GM18873 (cell line): Measurements from ENCODE around the gene DAAM2.

Source experiments
- ATAC-seq: cut with Tn5 transposase; IDR thresholded peaks from one replicate; pipeline ENCODE4 v1.9.1; 2021; ENCODE audit warnings: mild to moderate bottlenecking, moderate library complexity, moderate number of reproducible peaks; ENCODE audit not compliant: unreplicated experiment, low FRiP score

DAAM2 gene

GRCh38 chr6:39815356-39815755 lies 23.2 kb downstream of the DAAM2 start:
- ATAC-seq: no peak

DNA sequence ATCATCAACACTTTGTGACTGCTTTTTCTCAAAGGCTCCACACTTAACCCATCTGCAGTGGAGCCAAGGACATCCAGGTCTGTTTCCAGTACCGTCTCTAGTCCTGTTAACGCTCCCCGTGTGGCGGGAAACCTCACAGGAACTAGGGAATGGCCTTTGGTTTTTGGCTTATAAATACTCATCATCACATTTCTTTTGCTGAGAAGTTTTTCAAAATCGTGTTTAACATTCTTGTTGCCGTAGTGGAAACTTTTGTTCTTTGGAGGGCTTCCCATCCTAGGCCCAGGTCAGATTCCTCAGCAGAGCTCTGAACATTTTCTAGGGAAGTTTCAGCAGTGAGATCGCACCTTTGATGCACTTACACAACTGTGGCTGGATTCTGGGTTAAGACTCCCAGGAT lies 24.6 kb downstream of the DAAM2 start:
- no peak for ATAC-seq

GRCh38 chr6:39818695-39819094 lies 26.5 kb downstream of the DAAM2 start:
- no peak for ATAC-seq

DNA sequence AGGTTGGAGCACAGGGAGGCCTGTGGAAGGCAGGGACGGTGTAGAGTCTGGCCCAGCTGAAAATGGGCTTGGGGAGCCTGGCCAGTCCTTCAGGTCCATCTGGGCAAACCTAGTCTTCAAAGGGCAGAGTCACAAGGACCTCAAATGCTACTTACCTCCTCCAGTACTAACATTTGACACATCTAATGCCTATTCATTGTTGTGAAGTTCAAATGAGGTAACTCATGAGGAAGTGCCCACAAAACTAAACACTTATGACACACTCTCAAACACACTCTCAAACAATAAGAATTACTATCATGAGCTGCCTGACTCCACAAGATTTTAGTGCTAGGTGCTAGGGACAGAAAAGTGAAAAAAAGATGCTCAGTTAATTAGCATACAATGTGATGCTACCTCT lies 27.1 kb downstream of the DAAM2 start:
- ATAC-seq: no peak

DNA sequence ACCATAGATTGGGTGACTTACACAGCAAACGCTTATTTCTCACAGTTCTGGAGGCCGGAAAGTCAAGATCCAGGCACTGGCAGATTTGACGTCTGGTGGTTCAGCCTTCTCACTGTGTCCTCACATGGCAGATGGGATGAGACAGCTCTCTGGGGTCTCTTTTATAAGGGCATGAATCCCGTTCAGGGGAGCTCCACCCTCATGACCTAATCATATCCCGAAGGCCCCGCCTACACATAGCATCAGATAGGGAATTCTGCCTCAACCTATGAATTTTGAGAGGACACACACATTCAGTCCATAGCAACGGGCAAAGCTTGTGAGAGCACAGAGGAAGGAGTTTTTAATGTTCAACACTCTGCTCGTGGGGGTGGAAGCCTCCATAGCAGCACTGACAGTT lies 27.5 kb downstream of the DAAM2 start:
- ATAC-seq: no peak

GRCh38 chr6:39820553-39820952 lies 28.4 kb downstream of the DAAM2 start:
- ATAC-seq: no peak

- no peak for ATAC-seq
Observed at GRCh38 chr6:39821046-39821740, 29.0 kb downstream of the DAAM2 start.

DNA sequence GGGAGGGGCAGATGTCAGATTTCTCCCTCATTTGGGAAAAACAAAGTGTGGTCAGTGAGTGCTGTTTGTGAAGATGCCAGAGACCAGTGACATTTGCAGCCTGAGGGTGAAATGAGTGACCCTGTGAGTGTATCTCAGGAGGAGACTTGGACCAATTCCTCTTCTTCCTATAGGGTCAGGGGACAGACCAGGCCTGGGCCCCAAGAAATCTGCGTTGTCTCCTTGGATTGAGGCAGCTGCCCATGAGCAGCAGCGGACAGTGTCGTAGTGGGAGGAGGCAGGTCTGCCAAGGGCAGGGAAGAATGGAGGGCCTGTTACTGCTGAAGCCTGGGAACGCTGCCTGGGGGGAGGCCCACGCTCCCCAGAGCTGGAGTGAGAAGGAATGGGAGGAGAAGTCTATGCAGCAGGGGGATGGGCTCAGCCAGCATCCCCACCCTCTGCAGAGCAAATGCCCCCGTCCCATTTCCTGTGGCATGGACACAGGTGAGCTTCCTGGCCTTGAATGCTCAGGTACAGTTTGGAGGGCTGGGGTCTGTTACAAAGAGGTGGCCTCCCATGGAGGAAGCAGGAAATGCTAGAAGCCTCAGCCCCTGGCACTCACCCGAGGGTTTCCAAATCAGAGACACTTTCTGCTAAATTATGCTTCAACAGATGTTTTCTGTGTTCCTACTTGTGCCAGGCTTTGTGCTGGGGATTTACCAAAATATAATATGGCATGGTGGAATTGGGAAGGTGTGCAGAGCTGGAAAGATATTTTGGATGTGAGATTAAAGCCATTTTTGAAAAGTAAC lies 29.8 kb downstream of the DAAM2 start:
- no peak for ATAC-seq

GRCh38 chr6:39822846-39823815 lies 31.0 kb downstream of the DAAM2 start:
- ATAC-seq: no peak

GRCh38 chr6:39824030-39824926 lies 32.1 kb downstream of the DAAM2 start:
- no peak for ATAC-seq

DNA sequence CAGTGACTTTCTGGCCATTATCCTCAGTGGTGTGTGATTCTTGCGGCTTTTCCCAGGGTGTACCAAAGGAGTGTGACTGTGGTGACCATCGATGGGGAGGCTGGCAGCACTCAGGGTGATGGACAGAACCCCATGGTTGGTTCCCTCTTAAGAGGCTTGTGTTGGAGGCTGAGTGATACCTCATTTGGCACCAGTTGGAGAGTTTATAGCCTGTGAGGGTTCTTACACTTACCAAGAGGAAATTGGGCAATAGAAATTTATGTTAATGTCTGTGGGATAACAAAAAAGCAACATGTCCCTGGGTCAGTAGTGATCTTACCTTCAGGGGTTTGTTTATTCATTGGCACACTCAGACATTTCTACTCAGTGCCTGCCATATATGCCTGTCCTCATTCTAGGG lies 37.2 kb downstream of the DAAM2 start:
- ATAC-seq: no peak

DNA sequence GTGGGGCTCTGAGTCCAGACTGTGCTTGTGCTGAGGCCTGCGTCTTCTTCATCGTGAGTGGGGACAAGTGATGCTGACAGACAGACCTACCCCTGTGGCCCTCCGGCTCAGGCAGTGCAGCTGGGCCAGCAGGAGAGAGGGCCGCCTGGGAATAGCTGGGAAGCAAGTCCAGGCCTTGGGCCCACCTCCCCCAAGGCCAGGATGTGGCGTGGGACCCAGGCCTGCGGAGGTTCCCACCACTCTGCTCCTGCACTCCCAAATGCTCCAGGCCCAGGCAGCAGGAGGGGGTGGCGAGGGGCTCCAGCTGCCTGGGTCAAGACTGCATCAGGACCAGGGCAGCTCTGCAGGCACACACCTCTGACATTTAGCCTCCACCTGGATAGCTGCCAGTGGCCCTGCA lies 38.3 kb downstream of the DAAM2 start:
- no peak for ATAC-seq

GRCh38 chr6:39831701-39832100 lies 39.5 kb downstream of the DAAM2 start:
- no peak for ATAC-seq

- no peak for ATAC-seq
Observed at GRCh38 chr6:39834278-39834677, 42.1 kb downstream of the DAAM2 start.

DNA sequence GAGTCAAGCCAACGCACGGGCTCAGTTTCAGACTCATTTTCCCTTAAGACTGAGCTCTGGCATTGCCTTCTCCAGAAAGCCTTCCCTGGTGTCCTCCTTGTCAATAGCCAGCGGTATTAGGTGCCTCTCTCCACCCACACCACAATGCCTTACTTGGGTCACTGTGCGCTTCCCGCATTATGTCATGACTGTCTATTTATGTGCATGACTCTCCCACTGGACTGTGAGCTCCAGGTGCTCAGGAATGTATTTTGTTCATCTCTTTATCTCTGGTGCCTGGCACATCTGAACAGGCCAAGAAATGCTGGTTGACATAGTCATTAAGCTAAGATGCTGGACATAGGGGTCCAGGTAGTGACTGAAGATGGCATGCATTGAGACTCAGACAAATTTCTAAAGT lies 42.7 kb downstream of the DAAM2 start:
- no peak for ATAC-seq

DNA sequence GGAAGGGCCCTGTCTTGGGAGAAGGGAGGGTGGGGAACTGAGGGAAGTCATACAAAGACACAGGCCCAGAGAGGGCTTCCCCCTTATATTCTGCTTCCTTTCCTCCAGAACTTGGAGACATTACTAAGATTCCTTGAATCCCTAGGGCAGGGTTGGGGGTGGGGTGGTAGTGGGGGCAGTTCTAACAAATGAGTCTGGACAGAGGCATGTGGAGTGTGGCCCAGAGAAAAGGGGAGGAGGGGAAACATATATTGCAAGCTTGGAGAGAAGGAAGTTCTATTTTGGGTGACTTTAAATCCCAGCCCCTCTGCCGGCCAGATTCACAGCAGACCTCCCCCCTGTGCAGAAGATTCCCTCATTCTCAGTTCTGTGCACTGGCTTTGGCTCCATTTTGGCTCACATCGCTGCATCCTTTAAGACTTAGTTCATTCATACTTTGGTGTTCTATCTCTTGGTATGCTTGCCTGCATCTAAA lies 43.7 kb downstream of the DAAM2 start:
- ATAC-seq: no peak

GRCh38 chr6:39836606-39837005 lies 44.4 kb downstream of the DAAM2 start:
- ATAC-seq: no peak

- ATAC-seq: no peak
Observed at GRCh38 chr6:39839445-39839844, 47.3 kb downstream of the DAAM2 start.

DNA sequence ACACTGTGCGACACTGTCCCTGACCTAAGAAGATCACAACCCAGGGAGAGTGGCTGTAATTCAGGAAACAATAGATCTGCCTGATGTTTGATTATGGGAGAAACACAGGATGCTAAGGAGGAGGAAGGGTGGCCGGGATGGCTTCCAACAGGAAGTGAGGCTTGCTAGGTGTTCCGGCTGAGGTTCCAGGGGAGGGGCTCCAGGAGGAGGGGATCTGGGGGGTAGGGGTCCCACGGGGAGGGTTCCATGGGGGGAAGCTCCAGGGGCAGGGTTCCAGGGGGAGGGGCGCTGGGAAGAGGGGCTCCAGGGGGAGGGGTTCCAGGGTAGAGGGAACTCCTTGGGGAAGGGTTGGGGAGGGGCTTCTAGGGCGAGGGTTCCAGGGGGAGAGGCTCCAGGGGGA lies 48.6 kb downstream of the DAAM2 start:
- no peak for ATAC-seq

- no peak for ATAC-seq
Observed at GRCh38 chr6:39841291-39841690, 49.1 kb downstream of the DAAM2 start.
